BE2C (cell line): ENCODE measurements around the gene MEF2D.

Source experiments
- DNase-seq: peaks from one replicate; pipeline ENCODE4 v3.0.0-alpha.2; 2020
- H3K27me3 ChIP-seq: fragments of 250-450 bp; sonication (Bioruptor Pico); 2 replicates; pipeline ENCODE4 v1.5.1; 2020; ENCODE audit warnings: mild to moderate bottlenecking
- H3K36me3 ChIP-seq: fragments of 250-450 bp; sonication (Bioruptor Pico); 2 replicates; pipeline ENCODE4 v1.5.1; 2020; ENCODE audit warnings: mild to moderate bottlenecking
- H3K4me1 ChIP-seq: fragments of 250-450 bp; sonication (Bioruptor Pico); 2 replicates; pipeline ENCODE4 v1.5.1; 2020
- H3K4me3 ChIP-seq: 2 replicates; pipeline ENCODE4 v1.5.1; 2011; ENCODE audit warnings: low read depth, low read length
- H3K9me3 ChIP-seq: fragments of 250-450 bp; sonication (Bioruptor Pico); 2 replicates; pipeline ENCODE4 v1.5.1; 2020
- CTCF ChIP-seq: IDR thresholded peaks from 2 replicates; pipeline ENCODE4 v1.5.1; 2012; ENCODE audit warnings: mild to moderate bottlenecking, low read depth, low read length

MEF2D gene

GRCh38 chr1:156433032-156433431 is 67.5 kb downstream of the MEF2D start:
- Histone ChIP-seq H3K27me3 (peaks cover 50% of the 10 kb centered on the region), H3K4me1 (no peaks in the 10 kb centered on the region), H3K36me3 (no peaks in the 10 kb centered on the region), H3K9me3 (no peaks in the 10 kb centered on the region), H3K4me3 (no peak overlapping the region)
- TF ChIP-seq CTCF = no peak
- DNase-seq = no peak

- Histone ChIP-seq H3K9me3 (no peaks in the 10 kb centered on the region), H3K36me3 (no peaks in the 10 kb centered on the region), H3K27me3 (peaks cover 46% of the 10 kb centered on the region), H3K4me3 (no peak overlapping the region), H3K4me1 (no peaks in the 10 kb centered on the region)
- no peak for TF ChIP-seq CTCF
- no peak for DNase-seq
These were observed 67.9 kb downstream of the MEF2D start for GRCh38 chr1:156432669-156433018.

DNA sequence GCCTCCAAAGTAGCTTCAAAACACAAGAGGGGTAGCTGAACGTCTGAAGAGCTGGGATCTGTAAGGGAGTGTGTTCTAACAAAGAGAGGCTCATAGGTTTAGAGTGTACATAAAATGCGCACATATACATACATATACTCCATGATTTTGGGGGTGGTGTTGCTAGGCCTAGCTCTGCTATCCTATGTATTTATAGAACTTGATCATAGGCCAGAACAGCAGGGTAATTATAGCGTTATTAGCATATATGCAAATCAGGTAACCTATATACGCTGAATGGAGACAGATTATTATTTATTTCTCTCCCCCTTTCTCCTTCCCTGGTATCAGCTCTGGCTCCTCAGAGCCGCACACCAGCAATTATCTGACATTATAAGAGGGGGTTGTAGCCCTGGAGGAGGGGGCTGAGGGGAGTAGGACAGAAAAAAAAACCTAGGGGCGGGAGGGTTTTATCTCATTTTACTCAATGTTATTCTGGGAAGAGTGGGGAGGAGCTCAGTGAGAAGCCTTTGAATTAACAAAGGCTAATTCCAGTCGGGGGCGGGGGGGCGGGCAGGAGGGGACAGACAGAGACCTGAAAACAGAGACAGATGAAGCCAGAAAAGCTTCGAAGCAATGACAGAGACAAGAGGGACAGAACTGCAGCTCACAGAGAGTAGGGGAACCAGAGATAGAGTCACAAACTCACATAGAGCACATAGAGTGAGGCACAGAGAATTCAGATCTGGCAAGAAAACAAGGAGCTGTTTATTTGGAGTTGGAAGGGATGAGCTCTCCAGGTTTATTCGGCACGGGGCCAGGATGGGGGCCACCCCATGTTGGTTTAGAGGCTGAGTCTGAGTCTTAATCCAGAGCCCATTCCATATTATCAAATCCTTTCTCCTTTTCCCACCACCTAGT is 68.6 kb downstream of the MEF2D start:
- Histone ChIP-seq H3K4me3 (no peak overlapping the region), H3K36me3 (no peaks in the 10 kb centered on the region), H3K9me3 (no peaks in the 10 kb centered on the region), H3K27me3 (peaks cover 40% of the 10 kb centered on the region), H3K4me1 (no peaks in the 10 kb centered on the region)
- DNase-seq = no peak
- no peak for TF ChIP-seq CTCF

- Histone ChIP-seq H3K36me3 (no peaks in the 10 kb centered on the region), H3K4me1 (no peaks in the 10 kb centered on the region), H3K9me3 (no peaks in the 10 kb centered on the region), H3K27me3 (peaks cover 34% of the 10 kb centered on the region), H3K4me3 (no peak overlapping the region)
- no peak for DNase-seq
- TF ChIP-seq CTCF = no peak
These were observed 69.2 kb downstream of the MEF2D start for GRCh38 chr1:156431366-156431765.

- DNase-seq = no peak
- Histone ChIP-seq H3K4me1 (no peaks in the 10 kb centered on the region), H3K4me3 (no peak overlapping the region), H3K27me3 (peaks cover 29% of the 10 kb centered on the region), H3K9me3 (no peaks in the 10 kb centered on the region), H3K36me3 (no peaks in the 10 kb centered on the region)
- no peak for TF ChIP-seq CTCF
These were observed 69.7 kb downstream of the MEF2D start for GRCh38 chr1:156430866-156431265.

- Histone ChIP-seq H3K27me3 (peaks cover 23% of the 10 kb centered on the region), H3K4me1 (no peaks in the 10 kb centered on the region), H3K36me3 (no peaks in the 10 kb centered on the region), H3K4me3 (no peak overlapping the region), H3K9me3 (no peaks in the 10 kb centered on the region)
- DNase-seq = no peak
- no peak for TF ChIP-seq CTCF
These were observed 70.3 kb downstream of the MEF2D start for GRCh38 chr1:156430303-156430702.
